IPS-20b (cell line): ENCODE data around the gene DOK3.
"Not testable (repeated sequence)": the region's sequence is repeated elsewhere in the genome, so short reads cannot be mapped to it uniquely, and the experiment has no call there.

ENCODE experiments used
- H3K27ac ChIP-seq: one replicate; pipeline ENCODE4 v1.5.1; 2013; ENCODE audit warnings: low read length
- H3K27me3 ChIP-seq: 2 replicates; pipeline ENCODE4 v1.6.1; 2013; ENCODE audit warnings: mild to moderate bottlenecking, low read length, inconsistent platforms; ENCODE audit not compliant: insufficient read depth
- H3K36me3 ChIP-seq: 2 replicates; pipeline ENCODE4 v1.6.1; 2013; ENCODE audit warnings: low read depth, mild to moderate bottlenecking, inconsistent platforms, low read length, moderate library complexity; ENCODE audit not compliant: insufficient read depth
- H3K4me1 ChIP-seq: 2 replicates; pipeline ENCODE4 v1.6.1; 2013; ENCODE audit warnings: mild to moderate bottlenecking, control low read depth, inconsistent platforms, low read length, moderate library complexity; ENCODE audit not compliant: insufficient read depth
- H3K4me3 ChIP-seq: 2 replicates; pipeline ENCODE4 v1.5.1; 2013; ENCODE audit warnings: mild to moderate bottlenecking, low read length, inconsistent platforms
- H3K9ac ChIP-seq: 2 replicates; pipeline ENCODE4 v1.6.1; 2013; ENCODE audit warnings: low read depth, mild to moderate bottlenecking, inconsistent platforms, low read length, moderate library complexity
- H3K9me3 ChIP-seq: 2 replicates; pipeline ENCODE4 v1.6.1; 2013; ENCODE audit warnings: mild to moderate bottlenecking, low read depth, low read length, inconsistent platforms; ENCODE audit not compliant: insufficient read depth

Gene DOK3

GRCh38 chr5:177547736-177548135 is 38.1 kb upstream of the DOK3 start:
- Histone ChIP-seq H3K4me3 (no peak overlapping the region), H3K9ac (no peak overlapping the region), H3K4me1 (peaks cover 4% of the 10 kb centered on the region; the same call in 1 of the 2 replicates), H3K27me3 (no peaks in the 10 kb centered on the region), H3K36me3 (peaks cover 30% of the 10 kb centered on the region), H3K9me3 (no peaks in the 10 kb centered on the region), H3K27ac (no peak overlapping the region)

- no peak overlapping the region for H3K9ac ChIP-seq
- H3K9me3 ChIP-seq, result no peaks in the 10 kb centered on the region
- 0 out of 2 replicates have a peak, but pooled peaks cover 4% of the 10 kb centered on the region for H3K4me1 ChIP-seq
- H3K27ac ChIP-seq, result no peak overlapping the region
- peaks cover 24% of the 10 kb centered on the region for H3K36me3 ChIP-seq
- H3K27me3 ChIP-seq, result no peaks in the 10 kb centered on the region
- H3K4me3 ChIP-seq, result no peak overlapping the region
Observed at GRCh38 chr5:177546258-177546741, 36.7 kb upstream of the DOK3 start.

GRCh38 chr5:177545487-177546257 is 36.0 kb upstream of the DOK3 start:
- Histone ChIP-seq H3K9me3 (no peaks in the 10 kb centered on the region), H3K9ac (no peak overlapping the region), H3K27me3 (no peaks in the 10 kb centered on the region), H3K4me1 (0 out of 2 replicates have a peak, but pooled peaks cover 4% of the 10 kb centered on the region), H3K27ac (no peak overlapping the region), H3K36me3 (peaks cover 20% of the 10 kb centered on the region), H3K4me3 (no peak overlapping the region)

- Histone ChIP-seq H3K27ac (no peak overlapping the region), H3K36me3 (peaks cover 31% of the 10 kb centered on the region), H3K9me3 (no peaks in the 10 kb centered on the region), H3K27me3 (no peaks in the 10 kb centered on the region), H3K9ac (no peak overlapping the region), H3K4me3 (no peak overlapping the region), H3K4me1 (0 out of 2 replicates have a peak, but pooled peaks cover 4% of the 10 kb centered on the region)
Observed at GRCh38 chr5:177542816-177543465, 33.3 kb upstream of the DOK3 start.

GRCh38 chr5:177540438-177540837 is 30.8 kb upstream of the DOK3 start:
- Histone ChIP-seq H3K27ac (no peak overlapping the region), H3K9ac (no peak overlapping the region), H3K36me3 (peaks cover 55% of the 10 kb centered on the region), H3K4me1 (no peaks in the 10 kb centered on the region), H3K4me3 (no peak overlapping the region), H3K9me3 (no peaks in the 10 kb centered on the region), H3K27me3 (no peaks in the 10 kb centered on the region)

- H3K4me1 ChIP-seq, result no peaks in the 10 kb centered on the region
- no peak overlapping the region for H3K9ac ChIP-seq
- peaks cover 65% of the 10 kb centered on the region for H3K36me3 ChIP-seq
Observed at GRCh38 chr5:177539411-177539810, 29.8 kb upstream of the DOK3 start.

GRCh38 chr5:177538876-177539275 is 29.2 kb upstream of the DOK3 start:
- H3K27ac ChIP-seq, result no peak overlapping the region
- H3K9me3 ChIP-seq, result no peaks in the 10 kb centered on the region
- H3K36me3 ChIP-seq, result peaks cover 67% of the 10 kb centered on the region
- no peak overlapping the region for H3K9ac ChIP-seq
- H3K4me3 ChIP-seq, result no peak overlapping the region
- H3K4me1 ChIP-seq, result no peaks in the 10 kb centered on the region
- no peaks in the 10 kb centered on the region for H3K27me3 ChIP-seq

More at GRCh38 chr5:177539411-177539810, 29.8 kb upstream of the DOK3 start:
- Histone ChIP-seq H3K27me3 (no peaks in the 10 kb centered on the region), H3K27ac (no peak overlapping the region), H3K9me3 (no peaks in the 10 kb centered on the region), H3K4me3 (no peak overlapping the region)

GRCh38 chr5:177537389-177538361 is 28.0 kb upstream of the DOK3 start:
- Histone ChIP-seq H3K9me3 (no peaks in the 10 kb centered on the region), H3K4me1 (no peaks in the 10 kb centered on the region), H3K4me3 (no peak overlapping the region), H3K27ac (no peak overlapping the region), H3K36me3 (peaks cover 76% of the 10 kb centered on the region), H3K9ac (no peak overlapping the region), H3K27me3 (no peaks in the 10 kb centered on the region)

- peaks cover 80% of the 10 kb centered on the region for H3K36me3 ChIP-seq
- H3K27me3 ChIP-seq, result no peaks in the 10 kb centered on the region
- H3K9ac ChIP-seq, result no peak overlapping the region
Observed at GRCh38 chr5:177536386-177536785, 26.8 kb upstream of the DOK3 start.

GRCh38 chr5:177535125-177535524 is 25.5 kb upstream of the DOK3 start:
- Histone ChIP-seq H3K9ac (no peak overlapping the region), H3K36me3 (peaks cover 86% of the 10 kb centered on the region), H3K4me1 (no peaks in the 10 kb centered on the region), H3K9me3 (no peaks in the 10 kb centered on the region), H3K27me3 (no peaks in the 10 kb centered on the region), H3K4me3 (no peak overlapping the region), H3K27ac (no peak overlapping the region)

More at GRCh38 chr5:177536386-177536785, 26.8 kb upstream of the DOK3 start:
- Histone ChIP-seq H3K27ac (no peak overlapping the region), H3K4me3 (no peak overlapping the region), H3K9me3 (no peaks in the 10 kb centered on the region), H3K4me1 (no peaks in the 10 kb centered on the region)

GRCh38 chr5:177534433-177534832 is 24.8 kb upstream of the DOK3 start:
- peaks cover 90% of the 10 kb centered on the region for H3K36me3 ChIP-seq
- H3K4me1 ChIP-seq, H3K9ac ChIP-seq: not testable (repeated sequence)

More at GRCh38 chr5:177534433-177534832, 24.8 kb upstream of the DOK3 start:
- H3K27me3 ChIP-seq, H3K4me3 ChIP-seq, H3K9me3 ChIP-seq, H3K27ac ChIP-seq: not testable (repeated sequence)
